Measurements from ENCODE around the gene TERB1.

Gene TERB1

GRCh38 chr16:66746682-66747081 lies 54.7 kb downstream of the TERB1 start:
- no peak overlapping the region for H3K4me3 ChIP-seq (ENCODE audit: low read depth, low read length)
- TF ChIP-seq CTCF (IDR thresholded peaks at IDR 0.05; ENCODE audit: low read depth, low read length) = no peak

- TF ChIP-seq CTCF (IDR thresholded peaks at IDR 0.05; ENCODE audit: low read depth, low read length) = no peak
- H3K4me3 ChIP-seq (ENCODE audit: low read depth, low read length) = no peak overlapping the region
Observed at GRCh38 chr16:66746048-66746447, 55.3 kb downstream of the TERB1 start.

- TF ChIP-seq CTCF (IDR thresholded peaks at IDR 0.05; ENCODE audit: low read depth, low read length) = no peak
- no peak overlapping the region for H3K4me3 ChIP-seq (ENCODE audit: low read depth, low read length)
Observed at GRCh38 chr16:66741950-66742808, 59.2 kb downstream of the TERB1 start.

- no peak for TF ChIP-seq CTCF (IDR thresholded peaks at IDR 0.05; ENCODE audit: low read depth, low read length)
- H3K4me3 ChIP-seq (ENCODE audit: low read depth, low read length) = no peak overlapping the region
Observed at GRCh38 chr16:66741169-66741900, 60.0 kb downstream of the TERB1 start.

- H3K4me3 ChIP-seq (ENCODE audit: low read depth, low read length) = no peak overlapping the region
- no peak for TF ChIP-seq CTCF (IDR thresholded peaks at IDR 0.05; ENCODE audit: low read depth, low read length)
Observed at GRCh38 chr16:66740533-66740932, 60.9 kb downstream of the TERB1 start.

- peak; percentile 71 for TF ChIP-seq CTCF (IDR thresholded peaks at IDR 0.05; ENCODE audit: low read depth, low read length)
- H3K4me3 ChIP-seq (ENCODE audit: low read depth, low read length) = no peak overlapping the region
Observed at GRCh38 chr16:66740010-66740409, 61.4 kb downstream of the TERB1 start.

GRCh38 chr16:66735891-66736290 lies 65.5 kb downstream of the TERB1 start:
- TF ChIP-seq CTCF (IDR thresholded peaks at IDR 0.05; ENCODE audit: low read depth, low read length) = no peak
- no peak overlapping the region for H3K4me3 ChIP-seq (ENCODE audit: low read depth, low read length)
